Measurements from ENCODE around the gene MCOLN3. TPM values are rescaled to one million over a fixed set of nuclear protein-coding genes. Genes with fewer than 3 reads are reported as not detected.
A peak's percentile ranks its signal among the peaks of the same experiment; 100 is the strongest.

MCOLN3 gene, protein sequence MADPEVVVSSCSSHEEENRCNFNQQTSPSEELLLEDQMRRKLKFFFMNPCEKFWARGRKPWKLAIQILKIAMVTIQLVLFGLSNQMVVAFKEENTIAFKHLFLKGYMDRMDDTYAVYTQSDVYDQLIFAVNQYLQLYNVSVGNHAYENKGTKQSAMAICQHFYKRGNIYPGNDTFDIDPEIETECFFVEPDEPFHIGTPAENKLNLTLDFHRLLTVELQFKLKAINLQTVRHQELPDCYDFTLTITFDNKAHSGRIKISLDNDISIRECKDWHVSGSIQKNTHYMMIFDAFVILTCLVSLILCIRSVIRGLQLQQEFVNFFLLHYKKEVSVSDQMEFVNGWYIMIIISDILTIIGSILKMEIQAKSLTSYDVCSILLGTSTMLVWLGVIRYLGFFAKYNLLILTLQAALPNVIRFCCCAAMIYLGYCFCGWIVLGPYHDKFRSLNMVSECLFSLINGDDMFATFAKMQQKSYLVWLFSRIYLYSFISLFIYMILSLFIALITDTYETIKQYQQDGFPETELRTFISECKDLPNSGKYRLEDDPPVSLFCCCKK
- 1 to 10 TPM; 2.4 to 2.5 TPM for total RNA-seq

DNA sequence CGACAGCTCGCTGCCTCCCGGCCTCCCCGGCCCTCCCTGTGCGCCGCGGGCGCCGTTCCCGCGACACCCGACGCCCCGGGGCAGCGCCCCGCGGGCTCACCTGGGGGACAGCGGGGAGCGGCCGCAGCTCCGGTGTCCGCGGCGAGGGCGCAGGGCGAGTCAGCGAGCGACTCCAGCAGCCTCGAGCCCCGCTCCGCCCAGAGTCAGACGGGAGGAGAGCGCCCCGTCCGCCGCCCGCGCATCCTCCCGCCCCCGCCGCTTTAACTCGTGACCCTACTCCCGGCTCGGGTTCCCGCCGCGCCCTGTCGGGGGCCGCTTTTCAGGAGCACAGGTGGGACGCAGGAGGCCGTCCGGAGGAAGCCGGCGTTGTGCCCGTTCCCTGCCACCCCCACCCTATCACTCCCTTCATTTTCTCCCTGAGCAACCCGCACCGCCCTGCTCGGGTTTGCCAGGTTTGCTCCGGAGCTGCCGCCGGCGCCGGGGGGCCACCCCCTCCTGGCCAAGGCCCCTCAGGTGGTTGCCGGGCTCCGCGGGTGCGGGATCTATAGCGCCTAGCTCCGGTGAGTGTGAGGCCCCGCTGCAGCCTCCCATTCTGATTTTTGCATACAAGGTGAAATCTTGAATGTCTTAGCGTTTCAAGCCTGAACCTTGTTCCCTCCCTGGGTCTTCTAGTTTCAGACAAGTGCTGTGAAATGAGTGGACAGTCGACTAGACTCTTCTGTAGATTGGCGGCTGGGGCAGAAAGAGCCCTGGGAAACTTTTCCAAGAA is at the start of gene MCOLN3:
TSS of gene MCOLN3 (minus strand) at position 205 of the 769 bp plus-strand sequence. CDS start 3,140 bp downstream, outside the sequence.
- peak; percentile 54 for DNase-seq
- peaks cover 48% of the 10 kb centered on the region for H3K27me3 Mint-ChIP-seq
- H3K4me3 Mint-ChIP-seq: peak within 1 kb of the TSS; percentile 72
- peaks cover 3% of the 10 kb centered on the region for H3K36me3 Mint-ChIP-seq (ENCODE audit: low read depth)
- H3K4me1 Mint-ChIP-seq: peaks cover 31% of the 10 kb centered on the region
- CTCF ChIA-PET: interaction anchor here (0.7 to 2.0 kb wide), 5 partner anchors 8 to 267 kb away, joined by 3 to 6 read pairs (median 3); partner anchors contain the start of gene C1orf52
- H3K9me3 Mint-ChIP-seq: no peaks in the 10 kb centered on the region
- POLR2A ChIA-PET: interaction anchor here (0.7 to 2.4 kb wide), 7 partner anchors 11 to 228 kb away, joined by 3 to 8 read pairs (median 5); partner anchors contain the start of genes BCL10 and C1orf52
- H3K27ac Mint-ChIP-seq: no peak within 1 kb of the TSS

DNA sequence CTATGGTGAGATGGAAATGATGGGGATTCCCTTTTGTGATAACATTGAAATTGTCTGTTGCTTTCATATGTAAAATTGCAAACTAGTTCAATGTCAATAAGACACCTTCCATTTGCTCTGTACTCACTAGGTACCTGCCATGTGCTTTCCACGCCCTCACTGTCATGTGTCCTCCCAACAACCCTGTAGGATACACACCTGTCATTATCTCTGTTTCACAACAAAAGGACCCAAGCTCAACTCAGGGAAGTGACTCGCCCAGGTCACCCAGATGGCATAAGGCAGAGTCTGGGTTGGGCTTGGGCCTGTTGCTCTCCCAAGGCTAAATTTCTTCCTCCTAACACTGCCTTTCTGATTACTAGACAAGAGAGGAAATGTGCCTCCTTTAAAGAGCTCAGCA is 45.3 kb upstream of the MCOLN3 start:
- POLR2A ChIA-PET: no interaction called here
- H3K4me3 Mint-ChIP-seq: no peak overlapping the region
- no peaks in the 10 kb centered on the region for H3K9me3 Mint-ChIP-seq
- DNase-seq: no peak
- CTCF ChIA-PET: interaction anchor here (0.7 kb wide), 1 partner anchor 166 kb away, joined by 3 read pairs; the partner anchor contains the start of gene C1orf52
- no peak overlapping the region for H3K27ac Mint-ChIP-seq
- H3K4me1 Mint-ChIP-seq: peaks cover 9% of the 10 kb centered on the region
- H3K36me3 Mint-ChIP-seq (ENCODE audit: low read depth): no peaks in the 10 kb centered on the region
- H3K27me3 Mint-ChIP-seq: peaks cover 14% of the 10 kb centered on the region

DNA sequence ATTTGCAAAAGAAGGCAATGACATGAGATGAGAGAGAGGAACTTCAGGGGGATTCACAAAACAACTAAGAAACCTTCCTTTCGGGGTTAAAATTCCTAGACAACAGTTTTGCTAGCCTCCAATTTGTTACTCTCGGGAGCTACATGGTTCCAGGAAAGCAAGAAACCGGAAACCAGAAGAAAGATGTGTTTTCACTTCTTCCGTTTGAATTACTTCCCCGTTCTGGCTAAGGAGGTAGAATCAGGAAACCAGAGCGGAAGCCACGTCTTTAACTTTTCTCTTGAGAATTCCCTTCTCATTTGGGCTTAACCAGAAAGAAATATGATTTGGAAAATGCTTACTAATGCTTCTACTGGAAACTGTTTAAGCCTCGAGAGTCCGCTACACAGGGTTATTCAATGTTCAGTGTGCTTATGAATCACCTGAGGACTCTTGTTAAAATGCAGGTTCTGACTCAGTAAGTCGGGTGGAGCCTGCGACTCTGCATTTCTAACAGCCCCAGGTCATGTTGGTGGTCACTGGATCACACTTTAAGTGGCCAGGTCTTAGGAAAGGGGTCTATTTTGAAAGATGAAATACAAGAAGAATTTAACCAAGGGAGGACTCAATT is 43.5 kb upstream of the MCOLN3 start:
- no peaks in the 10 kb centered on the region for H3K9me3 Mint-ChIP-seq
- peaks cover 11% of the 10 kb centered on the region for H3K27me3 Mint-ChIP-seq
- H3K4me1 Mint-ChIP-seq: peaks cover 9% of the 10 kb centered on the region
- DNase-seq: no peak
- H3K27ac Mint-ChIP-seq: no peak overlapping the region
- CTCF ChIA-PET: no interaction called here
- H3K4me3 Mint-ChIP-seq: peak overlapping the region; percentile 5
- no peaks in the 10 kb centered on the region for H3K36me3 Mint-ChIP-seq (ENCODE audit: low read depth)
- POLR2A ChIA-PET: no interaction called here

DNA sequence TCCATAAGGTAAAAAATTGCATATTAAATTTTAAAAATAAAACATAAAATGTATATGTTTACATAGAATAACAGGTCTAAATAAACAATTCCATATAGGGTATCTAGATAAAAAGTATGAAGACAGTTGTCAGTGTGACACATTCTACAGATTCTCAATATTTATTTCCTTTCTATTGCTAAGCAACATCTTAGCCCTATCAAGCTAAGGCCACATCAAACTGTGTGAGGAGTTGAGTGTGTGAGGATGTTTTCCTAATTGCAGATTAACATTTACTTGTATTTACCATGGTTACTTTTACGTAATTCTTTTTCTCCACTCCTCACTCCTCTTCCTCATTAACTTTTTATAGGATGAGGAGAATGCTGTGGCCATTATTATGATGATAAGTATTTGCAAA is 41.9 kb upstream of the MCOLN3 start:
- CTCF ChIA-PET: no interaction called here
- Mint-ChIP-seq H3K9me3 (no peaks in the 10 kb centered on the region), H3K36me3 (ENCODE audit: low read depth) (no peaks in the 10 kb centered on the region), H3K27ac (no peak overlapping the region), H3K4me1 (peaks cover 9% of the 10 kb centered on the region), H3K27me3 (peaks cover 11% of the 10 kb centered on the region), H3K4me3 (no peak overlapping the region)
- POLR2A ChIA-PET: no interaction called here
- no peak for DNase-seq

DNA sequence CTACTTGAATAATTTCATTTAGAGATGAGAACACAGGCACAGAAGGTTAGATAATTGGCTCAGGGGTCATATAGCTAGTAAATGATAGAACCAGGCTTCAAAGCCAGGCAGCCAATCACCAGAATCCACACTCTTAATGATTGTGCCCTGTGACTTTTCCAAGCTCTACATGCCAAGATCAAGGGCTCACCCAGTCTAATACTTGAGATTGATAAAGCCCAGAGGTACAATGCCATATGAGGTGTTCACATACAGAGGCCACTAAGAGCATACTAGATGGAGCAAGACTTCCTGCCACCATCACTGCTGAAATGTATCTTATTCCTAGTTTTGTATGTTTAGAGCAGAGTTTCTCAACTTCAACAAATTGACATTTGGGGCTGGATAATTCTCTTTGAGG is 40.9 kb upstream of the MCOLN3 start:
- no peaks in the 10 kb centered on the region for H3K9me3 Mint-ChIP-seq
- H3K36me3 Mint-ChIP-seq (ENCODE audit: low read depth): no peaks in the 10 kb centered on the region
- CTCF ChIA-PET: no interaction called here

DNA sequence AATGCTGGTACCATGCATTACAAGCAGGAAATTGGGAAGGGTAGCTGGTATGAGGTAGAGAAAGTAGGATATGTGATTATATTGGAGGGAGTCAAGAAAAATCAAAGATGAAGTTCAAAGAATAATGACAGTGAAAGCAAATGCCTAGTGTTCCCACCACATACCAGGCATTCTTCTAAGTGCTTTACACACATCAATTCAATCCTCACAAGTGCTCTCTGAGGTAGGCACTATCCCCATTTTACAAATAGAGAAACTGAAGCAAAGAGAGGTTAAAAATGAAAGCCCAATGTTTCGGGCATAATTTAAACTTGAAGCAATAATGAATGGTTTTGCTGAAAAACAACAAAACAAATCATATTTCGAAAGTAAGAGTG is 40.1 kb upstream of the MCOLN3 start:
- Mint-ChIP-seq H3K27ac (no peak overlapping the region), H3K36me3 (ENCODE audit: low read depth) (no peaks in the 10 kb centered on the region), H3K4me1 (peaks cover 9% of the 10 kb centered on the region), H3K4me3 (no peak overlapping the region), H3K9me3 (no peaks in the 10 kb centered on the region), H3K27me3 (peaks cover 12% of the 10 kb centered on the region)
- ChIA-PET POLR2A (no interaction called here), CTCF (no interaction called here)
- no peak for DNase-seq

More for the DNA sequence above, 40.9 kb upstream of the MCOLN3 start:
- H3K4me1 Mint-ChIP-seq: peaks cover 9% of the 10 kb centered on the region
- no peak overlapping the region for H3K27ac Mint-ChIP-seq
- peaks cover 13% of the 10 kb centered on the region for H3K27me3 Mint-ChIP-seq
- DNase-seq: no peak
- POLR2A ChIA-PET: no interaction called here
- no peak overlapping the region for H3K4me3 Mint-ChIP-seq

DNA sequence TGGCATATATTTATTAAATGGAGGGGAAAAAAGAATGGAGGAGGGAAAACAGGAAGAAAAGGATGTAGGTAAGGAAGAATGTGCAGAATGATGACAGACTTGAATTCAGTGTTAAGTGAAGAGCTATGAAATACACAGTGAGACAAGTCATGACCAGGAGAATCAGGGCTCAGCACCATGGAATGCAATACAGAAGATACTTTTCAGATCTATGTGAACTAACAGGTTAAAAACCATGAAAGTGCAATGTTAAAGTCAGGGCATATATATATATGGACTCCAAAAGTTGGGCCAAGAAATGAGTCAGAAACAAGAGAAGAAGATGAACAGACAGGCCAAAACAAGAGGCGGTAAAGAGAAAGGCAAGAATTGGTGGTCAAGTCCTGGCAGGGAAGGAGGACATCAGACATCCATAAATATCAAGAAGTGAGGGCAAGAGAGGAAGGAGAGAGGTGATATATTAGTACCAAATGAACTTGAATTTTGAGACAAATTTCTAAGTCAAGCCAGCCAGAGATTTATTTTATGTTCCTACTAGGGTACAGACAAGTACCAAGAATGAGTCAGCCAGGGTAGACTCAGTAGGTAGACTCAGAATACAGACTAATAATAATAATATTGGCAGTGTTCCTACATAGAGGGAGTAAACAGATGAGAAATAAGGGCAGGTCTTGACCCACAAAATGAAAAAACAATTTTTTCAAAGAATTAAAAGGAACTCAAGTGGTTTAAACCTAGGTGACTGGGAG is 39.5 kb upstream of the MCOLN3 start:
- Mint-ChIP-seq H3K4me3 (no peak overlapping the region), H3K36me3 (ENCODE audit: low read depth) (no peaks in the 10 kb centered on the region), H3K9me3 (no peaks in the 10 kb centered on the region), H3K27ac (no peak overlapping the region), H3K4me1 (peaks cover 9% of the 10 kb centered on the region), H3K27me3 (peaks cover 11% of the 10 kb centered on the region)
- POLR2A ChIA-PET: no interaction called here
- CTCF ChIA-PET: no interaction called here
- DNase-seq: no peak

DNA sequence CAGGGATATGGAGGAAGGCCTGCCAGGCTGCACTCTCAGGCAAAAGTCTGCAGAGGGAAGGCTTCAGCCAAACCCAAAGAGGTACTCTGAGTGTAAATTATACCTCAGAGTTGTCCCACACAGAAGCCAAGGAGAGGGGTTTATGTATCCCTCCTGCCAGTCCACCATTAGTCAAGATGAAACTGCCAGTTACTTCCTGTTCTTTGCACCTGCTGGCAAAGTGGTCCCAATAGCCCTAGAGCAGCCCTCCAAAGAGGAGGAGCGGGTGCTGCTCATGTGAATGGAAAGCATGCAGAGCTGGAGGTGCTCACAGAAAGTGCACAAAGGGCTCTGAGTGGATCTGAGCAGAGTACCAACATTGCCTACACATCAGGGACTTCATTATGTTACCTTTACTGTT is 37.1 kb upstream of the MCOLN3 start:
- Mint-ChIP-seq H3K4me1 (no peaks in the 10 kb centered on the region), H3K36me3 (ENCODE audit: low read depth) (no peaks in the 10 kb centered on the region), H3K9me3 (no peaks in the 10 kb centered on the region), H3K27me3 (peaks cover 12% of the 10 kb centered on the region), H3K27ac (no peak overlapping the region), H3K4me3 (no peak overlapping the region)
- POLR2A ChIA-PET: no interaction called here
- no peak for DNase-seq
- CTCF ChIA-PET: interaction anchor here (1.0 kb wide), 1 partner anchor 8 kb away, joined by 3 read pairs; no protein-coding TSS in a partner anchor

DNA sequence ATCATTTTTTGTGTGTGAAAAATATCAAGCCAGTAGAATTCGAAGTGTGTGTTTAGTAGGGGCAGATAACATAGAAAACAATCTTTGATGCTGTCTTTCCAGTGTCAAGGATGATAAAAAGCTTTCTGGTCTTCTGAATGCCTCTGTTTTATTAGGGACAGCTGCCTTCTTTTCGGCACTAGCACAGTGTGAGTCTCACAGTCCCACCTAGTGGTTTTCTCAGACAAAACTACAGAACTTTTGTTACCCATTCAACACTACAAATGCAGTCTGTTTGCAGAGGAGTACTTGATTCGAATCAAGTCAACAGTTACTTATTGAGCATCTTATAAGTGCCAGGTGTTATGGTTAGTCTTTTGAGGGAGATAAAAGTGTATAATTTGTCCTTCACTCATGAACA is 30.6 kb upstream of the MCOLN3 start:
- no peak overlapping the region for H3K4me3 Mint-ChIP-seq
- ChIA-PET POLR2A (no interaction called here), CTCF (interaction anchor here (2.6 kb wide), 1 partner anchor 134 kb away, joined by 9 read pairs; no protein-coding TSS in a partner anchor)
- peaks cover 4% of the 10 kb centered on the region for H3K4me1 Mint-ChIP-seq
- no peak overlapping the region for H3K27ac Mint-ChIP-seq
- H3K36me3 Mint-ChIP-seq (ENCODE audit: low read depth): no peaks in the 10 kb centered on the region
- H3K27me3 Mint-ChIP-seq: peaks cover 23% of the 10 kb centered on the region
- no peak for DNase-seq
- H3K9me3 Mint-ChIP-seq: no peaks in the 10 kb centered on the region

DNA sequence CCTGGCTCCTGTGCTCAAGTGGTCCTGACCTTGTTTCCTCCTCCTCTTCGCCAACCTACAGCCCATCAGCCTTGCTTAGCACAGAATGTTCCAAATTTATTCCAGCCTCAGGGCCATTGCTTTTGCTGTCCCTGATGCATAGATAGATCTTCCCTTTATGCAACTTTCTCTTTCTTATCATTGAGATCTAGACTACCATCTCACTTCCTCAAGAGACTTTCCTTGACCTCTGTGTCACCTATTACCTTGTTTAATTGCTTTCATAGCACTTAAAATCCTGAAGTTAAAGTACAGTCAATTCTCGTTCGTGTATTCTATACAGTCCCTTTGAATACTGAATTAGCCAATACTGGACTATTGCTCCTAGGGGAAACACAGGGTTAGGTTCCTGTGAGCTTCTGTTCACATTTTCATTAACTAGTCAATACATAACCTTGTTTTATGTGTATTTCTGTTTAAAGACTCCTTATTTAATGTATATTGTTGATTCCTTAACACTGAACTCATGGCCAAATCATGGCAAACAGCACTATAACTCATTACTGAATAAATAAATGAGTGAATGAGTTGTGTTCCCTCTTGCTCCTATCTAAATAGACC is 26.2 kb upstream of the MCOLN3 start:
- DNase-seq: no peak
- Mint-ChIP-seq H3K4me3 (no peak overlapping the region), H3K9me3 (no peaks in the 10 kb centered on the region), H3K27ac (no peak overlapping the region), H3K27me3 (peaks cover 11% of the 10 kb centered on the region), H3K36me3 (ENCODE audit: low read depth) (no peaks in the 10 kb centered on the region), H3K4me1 (peaks cover 4% of the 10 kb centered on the region)
- ChIA-PET CTCF (no interaction called here), POLR2A (no interaction called here)

DNA sequence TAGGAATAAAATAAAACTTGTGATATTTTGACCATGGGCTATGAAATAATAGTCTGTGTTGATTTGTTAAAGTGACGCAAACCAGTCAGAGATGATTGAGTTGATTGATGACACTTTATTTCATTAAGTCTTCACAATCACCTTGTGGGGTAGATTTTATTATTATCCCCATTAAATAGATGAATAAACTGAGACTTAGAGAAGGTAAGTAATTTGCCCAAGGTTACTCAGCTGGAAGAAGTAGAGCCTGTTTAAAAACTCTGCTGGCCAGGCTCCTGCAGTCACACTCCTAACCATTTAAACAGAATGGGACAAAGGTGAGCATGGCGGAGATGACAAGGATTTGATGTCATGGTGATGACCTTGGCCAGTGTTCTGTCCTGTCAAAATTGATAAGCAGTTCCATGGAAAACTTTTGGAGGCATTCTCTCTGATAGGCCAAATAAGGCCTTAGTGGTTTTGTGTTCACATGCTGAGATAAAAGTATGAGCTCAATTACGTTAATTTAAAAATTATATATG is 22.7 kb upstream of the MCOLN3 start:
- Mint-ChIP-seq H3K9me3 (no peaks in the 10 kb centered on the region), H3K4me3 (no peak overlapping the region), H3K36me3 (ENCODE audit: low read depth) (no peaks in the 10 kb centered on the region), H3K4me1 (peaks cover 4% of the 10 kb centered on the region), H3K27ac (no peak overlapping the region), H3K27me3 (peaks cover 6% of the 10 kb centered on the region)
- no peak for DNase-seq
- ChIA-PET CTCF (no interaction called here), POLR2A (no interaction called here)

DNA sequence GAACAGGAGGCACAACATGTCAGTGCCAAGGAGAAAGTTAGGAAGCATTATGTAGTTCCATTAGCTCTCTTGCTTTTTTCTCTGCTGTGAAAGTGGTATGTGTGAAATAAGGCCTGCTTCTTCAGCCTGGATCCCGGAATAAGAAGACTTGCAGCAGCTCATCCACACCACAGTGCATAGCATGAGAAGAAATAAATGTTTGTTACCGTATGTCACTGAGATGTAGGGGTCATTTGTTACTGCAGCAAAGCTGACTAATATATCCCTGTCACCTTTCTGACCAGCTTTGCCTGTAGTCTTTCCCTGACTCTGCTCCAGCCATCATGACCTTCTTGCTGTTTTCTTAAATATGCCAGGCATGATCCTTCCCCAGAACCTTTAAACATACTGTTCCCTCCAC is 20.5 kb upstream of the MCOLN3 start:
- POLR2A ChIA-PET: no interaction called here
- Mint-ChIP-seq H3K9me3 (no peaks in the 10 kb centered on the region), H3K27ac (no peak overlapping the region), H3K4me1 (no peaks in the 10 kb centered on the region), H3K4me3 (no peak overlapping the region), H3K27me3 (peaks cover 2% of the 10 kb centered on the region), H3K36me3 (ENCODE audit: low read depth) (no peaks in the 10 kb centered on the region)
- CTCF ChIA-PET: no interaction called here
- no peak for DNase-seq
